ENCODE measurements around the gene KLHL28.

KLHL28 gene

DNA sequence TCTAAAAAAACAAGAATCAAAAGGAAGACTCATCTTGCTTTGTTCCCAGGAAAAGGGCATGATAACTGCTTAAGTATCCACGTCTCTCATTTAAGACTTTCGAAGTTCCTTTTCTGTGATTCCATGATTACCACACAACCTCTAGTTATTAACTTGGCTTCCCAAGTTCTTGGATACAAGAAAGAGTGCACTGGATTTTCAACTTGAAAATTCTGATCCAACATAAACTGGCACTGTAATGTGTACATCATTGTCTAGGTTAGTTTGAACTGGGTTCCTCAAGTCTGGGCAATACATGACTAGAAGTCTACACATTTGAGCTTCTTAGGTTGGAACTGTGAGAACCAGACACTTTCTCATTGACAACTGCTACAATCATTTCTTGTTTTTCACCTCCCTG is 1.6 kb downstream of the KLHL28 start:
- no peak for DNase-seq

DNA sequence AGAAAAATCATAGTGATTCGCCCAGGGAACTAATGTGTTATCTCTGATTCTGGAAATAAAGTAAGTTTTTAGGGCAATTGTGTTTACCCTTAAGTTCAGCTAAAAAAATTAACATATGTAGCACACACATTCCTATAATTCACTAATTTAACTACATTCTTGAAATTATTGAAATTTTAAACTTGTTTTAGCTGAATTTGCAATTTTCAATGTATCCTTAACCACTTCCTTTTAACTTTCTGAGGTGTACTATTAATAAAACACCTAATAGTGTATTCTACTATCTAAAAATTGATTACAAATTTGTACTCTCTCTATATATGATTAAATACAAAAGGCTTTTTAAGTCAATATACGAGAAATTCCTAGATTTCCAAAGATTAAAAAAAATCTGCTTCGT is 2.2 kb downstream of the KLHL28 start:
- DNase-seq: no peak

DNA sequence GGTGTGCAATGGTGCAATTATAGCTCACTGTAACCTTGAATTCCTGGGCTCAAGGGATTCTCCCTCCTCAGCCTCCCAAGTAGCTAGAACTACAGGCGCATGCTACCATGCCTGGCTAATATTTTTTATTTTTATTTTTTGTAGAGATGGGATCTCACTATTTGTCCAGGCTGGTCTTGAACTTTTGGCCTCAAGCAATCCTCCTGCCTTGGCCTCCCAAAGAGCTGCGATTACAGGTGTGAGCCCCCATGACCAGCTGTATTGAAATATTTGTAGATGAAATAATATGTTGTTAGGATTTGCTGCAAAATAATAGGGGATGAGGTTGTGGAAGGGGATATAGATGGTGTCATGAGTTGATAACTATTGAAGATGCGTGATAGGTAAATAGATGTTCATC is 4.9 kb downstream of the KLHL28 start:
- DNase-seq: no peak

DNA sequence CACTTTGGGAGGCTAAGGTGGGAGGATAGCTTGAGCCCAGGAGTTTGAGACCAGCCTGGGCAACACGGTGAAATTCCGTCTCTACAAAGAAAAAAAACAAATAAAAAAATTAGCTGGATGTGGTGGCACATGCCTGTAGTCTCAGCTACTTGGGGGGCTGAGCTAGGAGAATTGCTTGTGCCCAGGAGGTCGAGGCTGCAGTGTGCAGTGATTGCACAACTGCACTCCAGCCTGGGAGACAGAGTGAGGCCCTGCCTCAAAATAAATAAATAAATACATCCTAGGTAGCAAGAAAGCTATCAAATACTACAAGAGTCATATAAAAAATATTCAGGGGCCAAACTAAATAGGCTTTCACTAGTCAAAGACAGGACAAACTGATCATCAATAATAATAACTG is 6.2 kb downstream of the KLHL28 start:
- no peak for DNase-seq

DNA sequence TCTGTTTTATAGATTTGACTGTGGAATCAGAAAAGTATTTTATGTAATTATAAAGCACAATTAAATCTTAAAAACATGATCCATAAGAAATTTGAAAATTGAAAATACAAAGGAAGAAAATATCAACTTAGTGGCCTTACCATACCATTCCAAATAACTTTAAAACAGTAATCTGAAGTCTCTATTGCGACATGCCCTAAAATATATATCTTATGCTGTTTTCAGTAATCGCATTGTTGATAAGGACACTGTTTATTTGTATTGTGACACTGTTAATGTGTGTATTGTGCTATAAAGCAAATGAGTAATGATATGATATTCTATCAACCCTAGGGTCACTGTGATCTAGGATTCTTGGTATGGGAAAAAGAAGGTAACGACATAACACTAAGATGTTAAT is 7.0 kb downstream of the KLHL28 start:
- DNase-seq: no peak

DNA sequence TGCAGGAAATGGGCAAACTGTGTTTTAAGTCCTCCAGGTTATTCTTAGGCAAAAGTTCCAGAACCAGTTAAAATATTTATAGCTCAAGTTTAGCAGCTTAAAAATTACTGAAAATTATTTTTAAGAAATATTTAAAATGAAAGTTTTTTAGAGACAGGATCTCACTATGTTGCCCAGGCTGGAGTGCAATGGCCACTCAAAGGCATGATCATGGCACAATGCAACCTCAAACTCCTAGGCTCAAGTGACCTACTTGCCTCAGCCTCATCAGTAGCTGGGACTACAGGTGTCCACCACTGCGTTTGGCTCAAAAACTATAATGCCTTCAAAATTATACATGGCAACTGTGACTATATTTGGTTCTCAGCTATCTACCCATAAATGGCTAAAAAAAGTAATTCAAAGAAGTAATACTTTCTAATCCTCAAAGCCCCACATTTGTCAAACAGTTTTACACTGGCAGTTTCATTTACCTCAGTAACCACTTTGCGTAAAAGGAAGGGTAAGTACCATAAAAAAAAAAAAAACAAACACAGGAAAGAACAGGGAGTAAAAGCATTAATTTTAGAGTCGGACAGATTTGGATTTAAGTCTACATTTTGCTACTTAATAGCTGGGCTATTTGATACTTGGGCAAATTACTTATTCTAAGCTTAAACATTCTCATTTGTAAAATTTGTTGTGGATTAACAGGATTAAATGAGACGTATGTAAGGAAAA is 9.2 kb downstream of the KLHL28 start:
- DNase-seq: no peak

DNA sequence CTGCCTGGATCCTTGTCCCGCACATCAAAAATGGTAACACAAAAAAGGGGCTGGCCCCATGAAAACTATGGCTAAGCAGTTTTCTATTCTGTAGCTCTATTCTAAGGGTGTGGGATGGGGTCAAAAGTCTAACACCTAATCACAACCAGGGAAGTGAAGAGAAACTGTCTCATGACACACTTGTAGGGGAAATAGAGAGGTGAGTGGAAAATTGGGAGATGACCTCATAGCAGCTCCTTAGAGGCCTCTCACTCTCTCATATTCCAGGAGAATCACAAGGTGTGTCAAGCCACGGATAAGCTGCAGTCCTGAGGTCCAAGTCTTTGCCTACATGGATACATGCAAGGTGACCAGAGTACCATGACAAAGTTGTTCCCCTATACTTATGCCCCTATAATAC is 10.7 kb downstream of the KLHL28 start:
- DNase-seq: no peak

GRCh38 chr14:44945264-44945663 is 16.5 kb downstream of the KLHL28 start:
- DNase-seq: no peak

- no peak for DNase-seq
Observed at GRCh38 chr14:44944107-44944506, 17.6 kb downstream of the KLHL28 start.

DNA sequence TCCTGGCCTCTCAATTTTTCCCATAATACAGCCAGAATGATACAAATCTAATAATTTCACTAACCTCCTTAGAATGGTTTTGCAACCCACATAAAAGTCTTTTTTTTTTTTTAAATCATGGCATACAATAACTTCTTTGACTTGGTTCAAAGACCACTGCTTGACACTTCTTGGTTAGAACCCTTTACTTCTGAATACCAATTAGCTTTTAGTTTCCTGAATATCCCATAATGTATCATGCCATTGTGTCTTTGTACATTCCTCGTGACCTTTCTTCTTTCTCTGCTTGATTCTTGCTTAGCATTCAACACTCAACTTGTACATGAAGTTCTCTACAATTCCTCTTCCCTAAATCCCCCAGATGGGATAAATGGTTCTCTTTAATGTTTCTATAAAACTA is 19.3 kb downstream of the KLHL28 start:
- DNase-seq: no peak

DNA sequence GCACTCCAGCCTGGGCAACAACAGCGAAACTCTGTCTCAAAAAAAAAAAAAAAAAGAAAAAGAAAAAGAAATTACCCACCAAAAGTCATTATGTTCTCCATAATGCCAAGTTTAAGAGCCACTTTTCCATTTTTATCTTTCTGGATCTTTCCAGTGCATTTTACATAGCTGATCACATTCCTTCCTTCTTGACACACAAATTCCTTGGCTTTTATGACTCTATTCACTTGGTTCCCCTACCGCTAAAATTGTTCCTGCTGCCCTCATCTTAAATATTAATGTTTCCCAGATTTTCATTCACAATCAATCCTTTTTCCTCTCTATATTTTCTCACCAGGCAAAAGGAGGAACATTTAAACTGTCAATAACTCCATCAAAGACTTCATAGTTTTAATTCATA is 20.2 kb downstream of the KLHL28 start:
- DNase-seq: no peak

DNA sequence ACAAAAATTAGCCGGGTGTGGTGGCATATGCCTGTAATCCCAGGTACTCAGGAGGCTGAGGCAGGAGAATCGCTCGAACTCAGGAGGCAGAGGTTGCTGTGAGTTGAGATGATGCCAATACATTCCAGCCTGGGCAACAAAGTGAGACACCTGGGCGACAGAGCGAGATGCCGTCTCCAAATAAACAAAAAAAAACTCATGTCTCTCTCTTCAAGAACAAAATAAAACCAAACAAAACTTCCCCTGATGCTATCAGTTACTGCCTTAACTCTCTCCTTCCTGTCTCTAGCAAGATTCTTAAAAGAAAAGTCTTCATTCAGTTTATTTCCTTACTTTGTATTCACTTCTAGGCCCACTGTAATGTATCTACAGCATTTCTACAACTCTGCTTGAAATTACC is 20.8 kb downstream of the KLHL28 start:
- DNase-seq: no peak

- no peak for DNase-seq
Observed at GRCh38 chr14:44940211-44940610, 21.5 kb downstream of the KLHL28 start.

DNA sequence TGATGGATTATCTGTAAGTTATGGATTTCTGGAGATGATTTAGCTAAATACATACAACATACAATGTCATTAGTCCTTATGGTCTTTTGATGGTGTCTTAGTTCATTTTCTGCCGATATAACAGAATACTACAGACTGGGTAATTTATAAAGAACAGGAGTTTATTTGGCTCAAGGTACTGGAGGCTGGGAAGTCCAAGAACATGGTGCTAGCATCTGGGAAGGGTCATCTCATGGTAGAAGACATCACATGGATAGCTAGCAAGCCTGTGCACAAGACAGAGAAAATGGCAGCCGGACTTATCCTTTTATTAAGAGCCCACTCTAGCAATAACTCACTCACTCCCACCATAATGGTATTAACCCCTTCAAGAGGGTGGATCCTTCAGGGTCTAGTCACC is 24.2 kb downstream of the KLHL28 start:
- DNase-seq: no peak

DNA sequence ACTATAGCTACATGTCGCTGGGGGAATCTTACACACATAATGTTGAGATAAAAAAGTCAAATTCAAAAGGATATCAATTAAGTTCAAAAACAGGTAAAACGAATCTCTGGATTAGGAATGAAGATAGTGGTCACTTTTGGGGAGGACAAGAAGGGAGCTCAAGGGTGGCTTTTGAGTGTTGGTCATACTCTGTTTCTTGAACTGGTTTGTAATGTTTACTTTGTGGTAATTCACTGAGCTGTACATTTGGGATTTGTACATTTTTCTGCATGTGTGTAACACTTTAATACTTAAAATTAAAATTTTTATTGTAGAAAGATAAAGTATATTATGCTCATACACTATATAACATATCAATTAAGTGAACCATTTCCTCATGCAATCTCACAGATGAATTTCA is 26.6 kb downstream of the KLHL28 start:
- DNase-seq: no peak

- no peak for DNase-seq
Observed at GRCh38 chr14:44928793-44929192, 33.0 kb downstream of the KLHL28 start.

DNA sequence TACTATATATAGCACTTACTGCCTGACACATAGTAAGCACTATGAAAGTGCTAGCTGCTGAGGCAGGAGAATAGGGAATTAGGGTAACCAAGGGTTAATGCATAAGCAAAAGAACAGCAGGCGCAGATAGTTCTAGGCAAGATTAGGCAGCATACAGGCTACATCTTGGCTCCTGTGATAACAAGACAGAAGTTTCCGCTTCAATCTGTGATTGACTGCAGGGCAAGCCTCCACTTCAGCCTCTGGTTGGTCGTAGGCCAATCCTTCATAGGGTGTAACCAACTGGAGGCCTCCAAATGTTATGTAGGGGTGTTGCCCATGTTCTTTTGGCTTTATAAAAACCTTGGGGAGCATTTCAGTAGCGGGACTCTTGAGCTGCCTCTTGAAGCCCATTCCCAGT is 46.9 kb downstream of the KLHL28 start:
- DNase-seq: no peak

DNA sequence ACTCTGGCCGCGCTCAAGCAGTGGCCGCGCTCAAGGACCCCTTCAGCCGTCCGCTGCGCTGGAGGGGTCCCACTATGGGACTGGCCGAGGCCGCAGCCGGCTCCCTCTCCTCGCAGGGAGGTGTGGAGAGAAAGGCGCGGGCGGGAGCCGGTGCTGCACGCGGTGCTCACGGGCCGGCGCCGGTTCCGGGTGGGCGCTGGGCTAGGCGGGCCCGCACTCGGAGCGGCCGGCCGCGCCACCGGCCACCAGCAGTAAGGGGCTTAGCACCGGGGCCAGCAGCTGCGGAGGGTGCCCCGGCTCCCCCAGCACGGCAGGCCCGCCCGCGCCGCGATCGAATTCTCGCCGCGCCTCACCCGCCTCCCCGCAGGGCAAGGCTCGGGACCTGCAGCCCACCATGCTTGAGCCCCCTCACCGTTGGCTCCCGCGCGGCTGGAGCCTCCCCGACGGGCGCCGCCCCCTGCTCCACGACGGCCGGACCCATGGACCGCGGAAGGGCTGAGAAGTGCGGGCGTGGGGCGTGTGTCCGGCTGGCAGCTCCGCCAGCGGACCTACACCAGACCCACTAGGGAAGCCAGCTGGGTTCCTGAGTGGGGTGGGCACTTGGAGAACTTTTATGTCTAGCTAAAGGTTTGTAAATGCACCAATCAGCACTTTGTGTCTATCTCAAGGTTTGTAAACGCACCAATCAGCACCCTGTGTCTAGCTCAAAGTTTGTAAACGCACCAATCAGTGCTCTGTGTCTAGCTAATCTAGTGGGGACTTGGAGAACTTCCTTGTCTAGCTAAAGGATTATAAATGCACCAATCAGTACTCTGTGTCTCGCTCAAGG is 49.5 kb downstream of the KLHL28 start:
- DNase-seq: no peak

- DNase-seq: no peak
Observed at GRCh38 chr14:44910821-44911220, 50.9 kb downstream of the KLHL28 start.

DNA sequence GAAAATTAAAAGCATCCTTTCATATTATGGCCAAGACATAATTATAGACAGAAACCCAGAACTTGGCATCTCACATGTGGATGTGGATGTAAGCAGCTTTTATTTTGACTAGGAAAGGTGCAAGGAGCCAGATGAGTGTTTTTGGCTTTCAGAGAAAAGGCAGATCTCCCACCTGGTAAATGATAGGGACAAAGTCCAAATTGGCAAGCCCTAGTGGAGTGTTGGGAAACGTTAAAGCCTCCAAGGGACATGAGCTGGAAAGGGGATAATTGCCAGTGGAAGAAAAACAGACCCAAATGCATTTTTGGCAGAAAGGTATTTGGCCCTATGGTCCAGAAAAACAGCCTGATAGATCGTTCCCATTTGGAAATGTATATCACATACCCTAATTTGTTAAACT is 60.1 kb downstream of the KLHL28 start:
- DNase-seq: no peak

DNA sequence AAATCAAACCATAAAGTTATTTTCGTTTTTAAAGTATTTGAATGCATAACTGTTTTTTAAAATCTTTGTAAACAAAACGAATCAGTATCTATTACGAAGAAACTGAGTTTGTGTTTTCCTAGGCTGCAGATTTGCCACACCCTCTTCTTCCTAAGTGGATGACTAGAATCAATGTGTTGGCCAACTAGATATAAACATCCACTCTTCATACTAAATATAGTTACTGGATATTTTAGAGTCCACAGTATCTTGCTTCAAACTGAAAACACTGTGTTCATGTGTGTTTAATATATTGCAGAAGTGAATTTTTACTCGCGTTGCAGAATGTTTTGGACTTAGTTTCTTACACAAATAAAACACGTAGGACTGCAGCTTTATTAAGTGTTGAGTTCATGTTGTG is 63.2 kb downstream of the KLHL28 start:
- no peak for DNase-seq

DNA sequence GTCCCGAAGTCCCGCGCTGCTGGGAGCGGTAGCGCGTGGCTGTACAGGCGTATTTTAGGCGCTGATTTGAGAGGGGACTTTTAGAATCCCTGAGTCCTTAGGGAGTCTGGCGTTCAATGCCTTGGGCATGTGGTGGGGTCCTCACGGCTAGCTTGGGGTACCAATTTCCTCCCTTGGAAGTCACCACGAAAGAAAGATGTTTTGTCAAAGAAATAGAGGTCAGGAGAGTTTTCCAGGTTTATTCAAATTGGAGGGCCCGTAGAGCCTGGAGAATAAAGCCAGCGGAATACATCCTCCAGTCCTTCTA is 63.9 kb downstream of the KLHL28 start:
- no peak for DNase-seq

- DNase-seq: peak; percentile 96
Observed at GRCh38 chr14:44897041-44897844, 64.5 kb downstream of the KLHL28 start.
